ENCODE measurements around the gene VPREB3.

DNA sequence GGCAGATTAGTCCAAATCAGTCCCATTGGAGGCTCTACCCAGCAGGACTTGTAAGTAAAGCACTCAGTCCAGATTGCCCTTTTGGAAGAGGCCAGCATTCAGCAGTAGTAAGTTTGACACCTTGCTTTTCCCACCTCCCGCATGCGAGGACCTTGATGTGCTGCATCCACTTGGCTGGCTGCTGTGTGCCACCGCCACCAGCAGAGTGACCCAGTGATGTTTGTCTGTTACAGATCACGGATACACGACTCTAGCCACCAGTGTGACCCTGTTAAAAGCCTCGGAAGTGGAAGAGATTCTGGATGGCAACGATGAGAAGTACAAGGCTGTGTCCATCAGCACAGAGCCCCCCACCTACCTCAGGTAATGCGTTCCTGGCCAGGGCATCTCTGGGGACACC, 39.1 kb upstream of the VPREB3 start:
- TF ChIP-seq, protein P1, sequence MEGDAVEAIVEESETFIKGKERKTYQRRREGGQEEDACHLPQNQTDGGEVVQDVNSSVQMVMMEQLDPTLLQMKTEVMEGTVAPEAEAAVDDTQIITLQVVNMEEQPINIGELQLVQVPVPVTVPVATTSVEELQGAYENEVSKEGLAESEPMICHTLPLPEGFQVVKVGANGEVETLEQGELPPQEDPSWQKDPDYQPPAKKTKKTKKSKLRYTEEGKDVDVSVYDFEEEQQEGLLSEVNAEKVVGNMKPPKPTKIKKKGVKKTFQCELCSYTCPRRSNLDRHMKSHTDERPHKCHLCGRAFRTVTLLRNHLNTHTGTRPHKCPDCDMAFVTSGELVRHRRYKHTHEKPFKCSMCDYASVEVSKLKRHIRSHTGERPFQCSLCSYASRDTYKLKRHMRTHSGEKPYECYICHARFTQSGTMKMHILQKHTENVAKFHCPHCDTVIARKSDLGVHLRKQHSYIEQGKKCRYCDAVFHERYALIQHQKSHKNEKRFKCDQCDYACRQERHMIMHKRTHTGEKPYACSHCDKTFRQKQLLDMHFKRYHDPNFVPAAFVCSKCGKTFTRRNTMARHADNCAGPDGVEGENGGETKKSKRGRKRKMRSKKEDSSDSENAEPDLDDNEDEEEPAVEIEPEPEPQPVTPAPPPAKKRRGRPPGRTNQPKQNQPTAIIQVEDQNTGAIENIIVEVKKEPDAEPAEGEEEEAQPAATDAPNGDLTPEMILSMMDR (IDR thresholded peaks at IDR 0.05): no peak
- no peak for TF ChIP-seq POLR2A (IDR thresholded peaks at IDR 0.05)
